RKO (cell line): ENCODE measurements around the gene ZNHIT1.

ENCODE experiments used
- DNase-seq: peaks from one replicate; pipeline ENCODE4 v3.0.0-alpha.2; 2016; ENCODE audit warnings: low spot score

The ZNHIT1 gene

GRCh38 chr7:101218236-101219125, 516 bp downstream of the ZNHIT1 start:
- DNase-seq: peak; percentile 32

GRCh38 chr7:101220295-101220694, 2.3 kb downstream of the ZNHIT1 start:
- no peak for DNase-seq

GRCh38 chr7:101222275-101222830, 4.4 kb downstream of the ZNHIT1 start:
- no peak for DNase-seq

- DNase-seq: no peak
These were observed 5.6 kb downstream of the ZNHIT1 start for GRCh38 chr7:101223528-101223927.

- DNase-seq: no peak
These were observed 7.7 kb downstream of the ZNHIT1 start for GRCh38 chr7:101225650-101226049.

- DNase-seq: no peak
These were observed 8.8 kb downstream of the ZNHIT1 start for GRCh38 chr7:101226721-101227120.

GRCh38 chr7:101231644-101232043, 13.7 kb downstream of the ZNHIT1 start:
- no peak for DNase-seq

GRCh38 chr7:101232141-101232850, 14.3 kb downstream of the ZNHIT1 start:
- no peak for DNase-seq

GRCh38 chr7:101233907-101234547, 16.1 kb downstream of the ZNHIT1 start:
- no peak for DNase-seq

- DNase-seq: no peak
These were observed 16.7 kb downstream of the ZNHIT1 start for GRCh38 chr7:101234636-101235035.

- no peak for DNase-seq
These were observed 17.1 kb downstream of the ZNHIT1 start for GRCh38 chr7:101235050-101235449.

GRCh38 chr7:101235522-101235921, 17.6 kb downstream of the ZNHIT1 start:
- no peak for DNase-seq

- no peak for DNase-seq
These were observed 18.4 kb downstream of the ZNHIT1 start for GRCh38 chr7:101236292-101236835.

GRCh38 chr7:101237206-101238067, 19.5 kb downstream of the ZNHIT1 start, which contains the start of gene CLDN15:
Gene CLDN15, minus strand, starts transcription at chr7:101237802. Its CDS starts 221 bp downstream, at chr7:101237581.
- DNase-seq: no peak

- no peak for DNase-seq
These were observed 20.5 kb downstream of the ZNHIT1 start for GRCh38 chr7:101238226-101239182.

GRCh38 chr7:101239191-101239950, 21.4 kb downstream of the ZNHIT1 start:
- no peak for DNase-seq

- no peak for DNase-seq
These were observed 21.9 kb downstream of the ZNHIT1 start for GRCh38 chr7:101239951-101240220.

- DNase-seq: no peak
These were observed 22.5 kb downstream of the ZNHIT1 start for GRCh38 chr7:101240226-101241014.

GRCh38 chr7:101241015-101241363, 23.0 kb downstream of the ZNHIT1 start:
- DNase-seq: no peak
